Activated T-cell treated with anti-CD3 and anti-CD28 coated beads, Interleukin-2, amount 50 U/mL, for 4 hours (primary cell): ENCODE data around the gene C16orf74. TPM values are rescaled to one million over a fixed set of nuclear protein-coding genes. Genes with fewer than 3 reads are reported as not detected.

Experiments used
- ATAC-seq, 2 donors: fragments of 200-7000 bp; cut with Tn5 transposase; one replicate each; pipeline ENCODE4 v1.10.0; 2021
- DNase-seq: peaks from one replicate; pipeline ENCODE4 v3.0.0-alpha.2; 2020
- H3K27me3 Mint-ChIP-seq: one replicate; pipeline ENCODE4 v1.8.0; 2021; ENCODE audit warnings: low read depth, mixed read lengths
- H3K36me3 Mint-ChIP-seq: one replicate; pipeline ENCODE4 v1.8.0; 2022; ENCODE audit warnings: mixed read lengths; ENCODE audit not compliant: insufficient read depth
- H3K4me1 Mint-ChIP-seq: one replicate; pipeline ENCODE4 v1.8.0; 2021; ENCODE audit warnings: low read depth, mixed read lengths
- H3K4me3 Mint-ChIP-seq: one replicate; pipeline ENCODE4 v1.8.0; 2021; ENCODE audit warnings: mild to moderate bottlenecking, moderate library complexity, mixed read lengths
- H3K9me3 Mint-ChIP-seq: one replicate; pipeline ENCODE4 v1.8.0; 2021; ENCODE audit warnings: mixed read lengths
- total RNA-seq, 3 donors: library from RNA; stranded (reverse); gene quantifications; one replicate each; pipeline ENCODE4 v1.2.1, GENCODE V29; 2021

The C16orf74 gene
- total RNA-seq, 3 donors from 2014 or later: 0.24 TPM; not detected in 2

GRCh38 chr16:85678016-85678415 lies 72.9 kb downstream of the C16orf74 start:
- peaks cover 8% of the 10 kb centered on the region for H3K4me1 Mint-ChIP-seq
- no peaks in the 10 kb centered on the region for H3K27me3 Mint-ChIP-seq
- DNase-seq (no peak), ATAC-seq (no peak)
- H3K36me3 Mint-ChIP-seq: peaks cover 18% of the 10 kb centered on the region
- no peak overlapping the region for H3K4me3 Mint-ChIP-seq
- H3K9me3 Mint-ChIP-seq: no peaks in the 10 kb centered on the region

GRCh38 chr16:85677383-85677967 lies 73.4 kb downstream of the C16orf74 start:
- Mint-ChIP-seq H3K4me3 (no peak overlapping the region), H3K9me3 (no peaks in the 10 kb centered on the region), H3K36me3 (peaks cover 22% of the 10 kb centered on the region), H3K27me3 (no peaks in the 10 kb centered on the region), H3K4me1 (peaks cover 8% of the 10 kb centered on the region)
- ATAC-seq (no peak), DNase-seq (no peak)

- H3K9me3 Mint-ChIP-seq: no peaks in the 10 kb centered on the region
- no peaks in the 10 kb centered on the region for H3K27me3 Mint-ChIP-seq
- H3K36me3 Mint-ChIP-seq: peaks cover 29% of the 10 kb centered on the region
- ATAC-seq (no peak), DNase-seq (no peak)
- no peak overlapping the region for H3K4me3 Mint-ChIP-seq
- H3K4me1 Mint-ChIP-seq: peaks cover 8% of the 10 kb centered on the region
These were observed 74.4 kb downstream of the C16orf74 start for GRCh38 chr16:85676466-85676865.

GRCh38 chr16:85675251-85675874 lies 75.5 kb downstream of the C16orf74 start:
- no peak for ATAC-seq
- H3K4me3 Mint-ChIP-seq: no peak overlapping the region
- H3K4me1 Mint-ChIP-seq: peaks cover 4% of the 10 kb centered on the region
- peaks cover 25% of the 10 kb centered on the region for H3K36me3 Mint-ChIP-seq
- H3K27me3 Mint-ChIP-seq: no peaks in the 10 kb centered on the region
- no peak for DNase-seq
- no peaks in the 10 kb centered on the region for H3K9me3 Mint-ChIP-seq

- no peaks in the 10 kb centered on the region for H3K9me3 Mint-ChIP-seq
- H3K4me1 Mint-ChIP-seq: peaks cover 2% of the 10 kb centered on the region
- no peaks in the 10 kb centered on the region for H3K27me3 Mint-ChIP-seq
- H3K36me3 Mint-ChIP-seq: peaks cover 29% of the 10 kb centered on the region
- H3K4me3 Mint-ChIP-seq: no peak overlapping the region
- DNase-seq (no peak), ATAC-seq (no peak)
These were observed 76.1 kb downstream of the C16orf74 start for GRCh38 chr16:85674828-85675227.

GRCh38 chr16:85674418-85674755 lies 76.5 kb downstream of the C16orf74 start:
- H3K27me3 Mint-ChIP-seq: no peaks in the 10 kb centered on the region
- H3K36me3 Mint-ChIP-seq: peaks cover 34% of the 10 kb centered on the region
- no peak for ATAC-seq
- H3K4me3 Mint-ChIP-seq: no peak overlapping the region
- H3K9me3 Mint-ChIP-seq: no peaks in the 10 kb centered on the region
- no peak for DNase-seq
- H3K4me1 Mint-ChIP-seq: peaks cover 2% of the 10 kb centered on the region

- Mint-ChIP-seq H3K27me3 (no peaks in the 10 kb centered on the region), H3K4me3 (no peak overlapping the region), H3K36me3 (peaks cover 35% of the 10 kb centered on the region), H3K4me1 (peaks cover 2% of the 10 kb centered on the region), H3K9me3 (no peaks in the 10 kb centered on the region)
- ATAC-seq (no peak), DNase-seq (no peak)
These were observed 77.1 kb downstream of the C16orf74 start for GRCh38 chr16:85673529-85674417.

GRCh38 chr16:85670840-85671239 lies 80.1 kb downstream of the C16orf74 start:
- Mint-ChIP-seq H3K4me3 (no peak overlapping the region), H3K36me3 (peaks cover 48% of the 10 kb centered on the region), H3K4me1 (peaks cover 2% of the 10 kb centered on the region), H3K27me3 (no peaks in the 10 kb centered on the region), H3K9me3 (no peaks in the 10 kb centered on the region)
- ATAC-seq (no peak), DNase-seq (no peak)

- peaks cover 44% of the 10 kb centered on the region for H3K36me3 Mint-ChIP-seq
- H3K4me1 Mint-ChIP-seq: no peaks in the 10 kb centered on the region
- no peak overlapping the region for H3K4me3 Mint-ChIP-seq
- ATAC-seq: peak in 1 of 2 donors; percentile 20
- DNase-seq: no peak
- no peaks in the 10 kb centered on the region for H3K27me3 Mint-ChIP-seq
- no peaks in the 10 kb centered on the region for H3K9me3 Mint-ChIP-seq
These were observed 82.0 kb downstream of the C16orf74 start for GRCh38 chr16:85668676-85669424.

GRCh38 chr16:85667841-85668413 lies 83.0 kb downstream of the C16orf74 start:
- Mint-ChIP-seq H3K4me3 (no peak overlapping the region), H3K27me3 (no peaks in the 10 kb centered on the region), H3K4me1 (no peaks in the 10 kb centered on the region), H3K9me3 (no peaks in the 10 kb centered on the region), H3K36me3 (peaks cover 45% of the 10 kb centered on the region)
- DNase-seq: no peak
- ATAC-seq: peak in 1 of 2 donors; percentile 18

GRCh38 chr16:85667261-85667660 lies 83.6 kb downstream of the C16orf74 start:
- no peak for DNase-seq
- H3K27me3 Mint-ChIP-seq: no peaks in the 10 kb centered on the region
- H3K4me3 Mint-ChIP-seq: no peak overlapping the region
- no peak for ATAC-seq
- no peaks in the 10 kb centered on the region for H3K9me3 Mint-ChIP-seq
- peaks cover 43% of the 10 kb centered on the region for H3K36me3 Mint-ChIP-seq
- no peaks in the 10 kb centered on the region for H3K4me1 Mint-ChIP-seq

- DNase-seq (no peak), ATAC-seq (no peak)
- no peaks in the 10 kb centered on the region for H3K4me1 Mint-ChIP-seq
- peaks cover 39% of the 10 kb centered on the region for H3K36me3 Mint-ChIP-seq
- H3K9me3 Mint-ChIP-seq: no peaks in the 10 kb centered on the region
- no peak overlapping the region for H3K4me3 Mint-ChIP-seq
- no peaks in the 10 kb centered on the region for H3K27me3 Mint-ChIP-seq
These were observed 85.0 kb downstream of the C16orf74 start for GRCh38 chr16:85665929-85666328.

GRCh38 chr16:85665373-85665740 lies 85.5 kb downstream of the C16orf74 start:
- Mint-ChIP-seq H3K9me3 (no peaks in the 10 kb centered on the region), H3K4me3 (no peak overlapping the region), H3K4me1 (no peaks in the 10 kb centered on the region), H3K27me3 (no peaks in the 10 kb centered on the region), H3K36me3 (peaks cover 35% of the 10 kb centered on the region)
- DNase-seq (no peak), ATAC-seq (no peak)
